Inflammatory macrophage (primary cell): ENCODE measurements around the gene PPM1B.
"Not testable (repeated sequence)": the region's sequence is repeated elsewhere in the genome, so short reads cannot be mapped to it uniquely, and the experiment has no call there.

ENCODE experiments used
- DNase-seq, 2 donors: peaks; one replicate each; pipeline ENCODE4 v3.0.0-alpha.2; 2020 to 2022

The PPM1B gene

DNA sequence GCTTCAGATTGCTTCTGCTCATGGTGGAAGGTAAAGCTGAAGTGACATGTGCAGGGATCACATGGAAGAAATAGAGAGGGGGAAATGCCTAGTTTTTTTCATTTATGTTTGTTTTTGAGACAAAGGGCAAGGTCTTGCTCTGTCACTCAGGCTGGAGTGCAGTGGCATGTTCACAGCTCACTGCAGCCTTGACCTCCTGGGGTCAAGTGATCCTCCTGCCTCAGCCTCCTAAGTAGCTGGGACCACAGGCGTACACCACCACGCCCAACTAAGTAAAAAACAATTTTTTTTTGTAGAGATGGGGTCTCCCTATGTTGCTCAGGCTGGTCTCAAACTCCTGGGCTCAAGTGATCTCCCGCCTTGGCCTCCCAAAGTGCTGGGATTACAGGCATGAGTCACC, 87.0 kb downstream of the PPM1B start:
- not testable (repeated sequence) for DNase-seq

DNA sequence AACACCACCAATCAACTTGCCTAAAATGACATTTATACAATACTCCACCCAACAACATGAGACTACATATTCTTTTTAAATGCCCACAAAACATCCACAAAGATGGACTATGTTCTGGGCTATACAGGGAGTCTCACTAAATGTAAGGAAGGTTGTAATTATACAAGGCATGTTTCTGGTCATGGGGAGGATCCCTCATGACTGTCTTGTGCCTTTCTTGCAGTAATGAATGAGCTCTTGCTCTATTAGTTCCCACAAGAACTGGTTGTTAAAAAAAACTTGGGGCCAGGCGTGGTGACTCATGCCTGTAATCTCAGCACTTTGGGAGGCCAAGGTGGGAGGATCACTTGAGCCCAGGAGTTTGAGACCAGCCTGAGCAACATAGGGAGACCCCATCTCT, 89.1 kb downstream of the PPM1B start:
- DNase-seq = peak; percentile 43 to 57

DNA sequence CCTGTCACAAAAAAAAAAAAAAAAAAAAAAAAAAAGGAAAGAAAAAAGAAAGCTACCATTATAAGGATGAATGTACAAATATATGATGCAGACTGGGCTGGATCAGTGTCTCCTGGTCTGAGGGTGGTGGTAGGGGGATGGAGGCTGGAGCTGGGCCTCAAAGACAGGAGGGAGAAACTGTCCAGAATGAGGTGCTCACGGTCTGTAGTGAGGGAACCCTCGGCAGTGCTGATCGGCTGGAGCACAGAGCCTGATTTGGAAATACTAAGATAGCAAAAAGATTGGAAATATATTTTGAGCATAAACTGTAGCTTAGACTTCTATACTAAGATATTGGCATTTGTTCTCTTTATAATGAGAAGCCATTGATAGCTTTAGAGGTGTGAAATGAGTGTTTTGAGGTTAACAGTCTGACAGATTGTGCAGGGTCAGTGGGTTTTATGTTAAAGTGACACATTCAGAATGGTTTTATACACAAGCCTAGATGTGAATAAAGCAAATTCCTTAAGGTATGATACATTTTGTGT, 98.7 kb downstream of the PPM1B start:
- DNase-seq = no peak

GRCh38 chr2:44267796-44268648, 99.3 kb downstream of the PPM1B start:
- no peak for DNase-seq

- DNase-seq = no peak
Observed at GRCh38 chr2:44269831-44270230, 101.2 kb downstream of the PPM1B start.

DNA sequence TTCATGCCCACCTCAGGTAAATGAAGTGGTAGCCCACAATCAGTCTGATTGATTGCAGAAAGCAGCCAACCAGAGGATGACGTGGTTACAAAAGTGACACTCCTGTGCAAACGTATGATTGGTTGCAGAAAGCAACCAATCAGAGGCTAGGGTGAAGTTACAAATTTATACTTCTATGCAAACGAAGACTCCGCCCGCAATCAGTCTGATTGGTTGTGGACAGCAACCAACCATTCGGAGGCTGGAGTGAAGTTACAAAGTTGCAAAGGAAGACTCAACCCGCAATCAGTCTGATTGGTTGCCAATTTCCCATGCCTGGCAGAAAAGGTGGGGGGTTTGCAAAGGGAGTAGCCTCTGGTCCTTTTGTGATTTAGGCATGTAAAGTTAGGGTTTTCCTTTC, 102.6 kb downstream of the PPM1B start:
- DNase-seq = no peak

GRCh38 chr2:44273076-44273475, 104.4 kb downstream of the PPM1B start:
- no peak for DNase-seq

- no peak for DNase-seq
Observed at GRCh38 chr2:44273596-44273995, 104.9 kb downstream of the PPM1B start.

GRCh38 chr2:44275927-44276303, 107.2 kb downstream of the PPM1B start:
- no peak for DNase-seq

DNA sequence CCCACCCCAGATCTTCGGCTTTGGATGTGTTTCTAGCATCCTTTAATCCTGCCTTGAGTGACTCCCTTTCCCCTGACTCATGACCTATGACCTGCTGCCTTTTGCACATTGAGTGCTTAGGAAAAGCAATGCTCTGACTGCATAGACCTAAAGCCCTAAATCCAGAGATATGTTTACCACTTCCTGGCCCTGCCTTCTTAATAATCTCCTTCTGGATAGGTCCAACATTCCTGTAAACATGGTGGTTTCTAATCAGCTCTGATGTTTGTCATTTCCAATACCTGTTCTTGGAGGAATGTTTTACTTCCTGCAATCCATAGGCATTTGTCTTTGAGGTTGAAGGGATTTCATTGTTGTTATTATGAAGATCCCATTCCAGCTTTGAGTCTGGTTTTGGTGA, 108.9 kb downstream of the PPM1B start:
- no peak for DNase-seq

DNA sequence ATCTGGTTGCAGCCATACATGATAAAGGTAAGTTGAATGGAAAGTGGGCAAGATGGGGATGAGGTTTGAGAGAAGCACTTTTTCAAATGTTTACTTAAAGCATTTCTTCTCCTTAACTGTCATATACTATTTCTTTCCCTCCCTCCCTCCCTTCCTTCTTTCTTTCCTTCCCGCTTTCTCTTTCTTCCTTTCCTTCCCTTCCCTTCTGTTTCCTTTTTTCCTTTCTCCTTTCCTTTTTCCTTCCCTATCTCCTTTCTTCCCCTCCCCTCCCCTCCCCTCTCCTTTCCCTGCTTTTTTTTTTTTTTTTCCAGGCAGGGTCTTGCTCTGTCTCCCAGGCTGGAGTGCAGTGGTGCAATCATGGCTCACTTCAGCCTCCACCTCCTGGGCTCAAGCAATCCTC, 112.2 kb downstream of the PPM1B start:
- no peak for DNase-seq
